Keratinocyte (primary cell): Measurements from ENCODE around the gene SBSN.

Experiments used
- EZH2 ChIP-seq: IDR thresholded peaks from one replicate; pipeline ENCODE4 v1.6.1; 2012; ENCODE audit warnings: inconsistent platforms, mild to moderate bottlenecking, low read length, moderate library complexity
- TF ChIP-seq, protein P1 (sequence below), 3 experiments: IDR thresholded peaks in 1 of 3; conservative IDR thresholded peaks in 1 of 3; optimal IDR thresholded peaks in 1 of 3; 2 replicates in 2 of 3; 3 replicates in 1 of 3; pipeline versions ENCODE3 to v1.5.1; 2011; ENCODE audit warnings: low read length in 3 of 3, mild to moderate bottlenecking in 3 of 3, moderate library complexity in 2 of 3, control low read depth in 1 of 3, inconsistent platforms in 1 of 3; ENCODE audit not compliant: insufficient read depth in 2 of 3; ENCODE audit errors: extremely low read depth in 1 of 3

DNA sequence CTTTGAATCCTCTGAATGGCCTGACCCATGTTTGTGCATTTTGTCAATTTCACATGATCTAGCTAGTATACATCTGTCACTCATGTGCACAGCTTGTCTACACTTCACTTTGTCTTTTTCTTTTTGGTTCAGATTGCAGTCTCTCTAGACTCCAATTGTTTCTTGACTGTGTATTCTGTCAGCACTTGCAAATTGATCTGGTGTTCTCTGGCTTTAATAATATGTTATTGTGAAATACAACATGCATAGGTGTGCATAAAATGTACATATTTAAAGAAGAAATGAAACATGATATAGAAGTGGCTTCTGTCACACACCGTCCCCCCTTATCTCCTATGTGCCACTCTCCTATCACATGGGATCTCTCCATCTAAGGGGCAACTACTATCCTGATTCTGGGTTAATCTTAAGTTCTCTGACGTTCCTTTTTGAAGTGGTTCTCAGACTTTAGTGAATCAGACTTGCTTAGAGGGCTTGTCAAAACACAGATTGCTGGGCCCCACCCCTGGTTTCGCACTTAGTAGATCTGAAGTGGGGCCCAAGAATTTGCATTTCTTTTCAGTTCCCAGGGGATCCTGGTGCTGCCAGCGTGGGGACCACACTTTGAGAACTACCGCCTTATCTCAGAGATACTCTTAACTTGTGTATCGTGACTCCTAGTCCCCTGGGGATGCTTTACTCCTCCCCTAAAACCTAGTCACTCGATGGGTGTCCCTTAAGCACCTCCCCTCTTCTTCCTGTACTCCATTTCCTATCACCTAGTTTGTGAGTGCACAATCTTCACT is 43.7 kb downstream of the SBSN start:
- TF ChIP-seq, protein P1, sequence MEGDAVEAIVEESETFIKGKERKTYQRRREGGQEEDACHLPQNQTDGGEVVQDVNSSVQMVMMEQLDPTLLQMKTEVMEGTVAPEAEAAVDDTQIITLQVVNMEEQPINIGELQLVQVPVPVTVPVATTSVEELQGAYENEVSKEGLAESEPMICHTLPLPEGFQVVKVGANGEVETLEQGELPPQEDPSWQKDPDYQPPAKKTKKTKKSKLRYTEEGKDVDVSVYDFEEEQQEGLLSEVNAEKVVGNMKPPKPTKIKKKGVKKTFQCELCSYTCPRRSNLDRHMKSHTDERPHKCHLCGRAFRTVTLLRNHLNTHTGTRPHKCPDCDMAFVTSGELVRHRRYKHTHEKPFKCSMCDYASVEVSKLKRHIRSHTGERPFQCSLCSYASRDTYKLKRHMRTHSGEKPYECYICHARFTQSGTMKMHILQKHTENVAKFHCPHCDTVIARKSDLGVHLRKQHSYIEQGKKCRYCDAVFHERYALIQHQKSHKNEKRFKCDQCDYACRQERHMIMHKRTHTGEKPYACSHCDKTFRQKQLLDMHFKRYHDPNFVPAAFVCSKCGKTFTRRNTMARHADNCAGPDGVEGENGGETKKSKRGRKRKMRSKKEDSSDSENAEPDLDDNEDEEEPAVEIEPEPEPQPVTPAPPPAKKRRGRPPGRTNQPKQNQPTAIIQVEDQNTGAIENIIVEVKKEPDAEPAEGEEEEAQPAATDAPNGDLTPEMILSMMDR (optimal IDR thresholded peaks at IDR 0.05 in 1 of 3, IDR thresholded peaks at IDR 0.05 in 1 of 3, conservative IDR thresholded peaks at IDR 0.05 in 1 of 3; ENCODE audit: extremely low read depth in 1 of 3, insufficient read depth in 2 of 3, low read length in 3 of 3): no peak
- no peak for TF ChIP-seq EZH2
